ENCODE results near the gene TAF1L.
A peak's percentile ranks its signal among the peaks of the same experiment; 100 is the strongest.
"Not testable (repeated sequence)": the region's sequence is repeated elsewhere in the genome, so short reads cannot be mapped to it uniquely, and the experiment has no call there.

Gene TAF1L, protein sequence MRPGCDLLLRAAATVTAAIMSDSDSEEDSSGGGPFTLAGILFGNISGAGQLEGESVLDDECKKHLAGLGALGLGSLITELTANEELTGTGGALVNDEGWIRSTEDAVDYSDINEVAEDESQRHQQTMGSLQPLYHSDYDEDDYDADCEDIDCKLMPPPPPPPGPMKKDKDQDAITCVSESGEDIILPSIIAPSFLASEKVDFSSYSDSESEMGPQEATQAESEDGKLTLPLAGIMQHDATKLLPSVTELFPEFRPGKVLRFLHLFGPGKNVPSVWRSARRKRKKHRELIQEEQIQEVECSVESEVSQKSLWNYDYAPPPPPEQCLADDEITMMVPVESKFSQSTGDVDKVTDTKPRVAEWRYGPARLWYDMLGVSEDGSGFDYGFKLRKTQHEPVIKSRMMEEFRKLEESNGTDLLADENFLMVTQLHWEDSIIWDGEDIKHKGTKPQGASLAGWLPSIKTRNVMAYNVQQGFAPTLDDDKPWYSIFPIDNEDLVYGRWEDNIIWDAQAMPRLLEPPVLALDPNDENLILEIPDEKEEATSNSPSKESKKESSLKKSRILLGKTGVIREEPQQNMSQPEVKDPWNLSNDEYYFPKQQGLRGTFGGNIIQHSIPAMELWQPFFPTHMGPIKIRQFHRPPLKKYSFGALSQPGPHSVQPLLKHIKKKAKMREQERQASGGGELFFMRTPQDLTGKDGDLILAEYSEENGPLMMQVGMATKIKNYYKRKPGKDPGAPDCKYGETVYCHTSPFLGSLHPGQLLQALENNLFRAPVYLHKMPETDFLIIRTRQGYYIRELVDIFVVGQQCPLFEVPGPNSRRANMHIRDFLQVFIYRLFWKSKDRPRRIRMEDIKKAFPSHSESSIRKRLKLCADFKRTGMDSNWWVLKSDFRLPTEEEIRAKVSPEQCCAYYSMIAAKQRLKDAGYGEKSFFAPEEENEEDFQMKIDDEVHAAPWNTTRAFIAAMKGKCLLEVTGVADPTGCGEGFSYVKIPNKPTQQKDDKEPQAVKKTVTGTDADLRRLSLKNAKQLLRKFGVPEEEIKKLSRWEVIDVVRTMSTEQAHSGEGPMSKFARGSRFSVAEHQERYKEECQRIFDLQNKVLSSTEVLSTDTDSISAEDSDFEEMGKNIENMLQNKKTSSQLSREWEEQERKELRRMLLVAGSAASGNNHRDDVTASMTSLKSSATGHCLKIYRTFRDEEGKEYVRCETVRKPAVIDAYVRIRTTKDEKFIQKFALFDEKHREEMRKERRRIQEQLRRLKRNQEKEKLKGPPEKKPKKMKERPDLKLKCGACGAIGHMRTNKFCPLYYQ (N-terminal part only)

GRCh38 chr9:32635362-32635761, at the start of gene TAF1L:
TSS of gene TAF1L (minus strand) at chr9:32635669. CDS start at chr9:32635579, 90 bp downstream.
- no peak for DNase-seq (ENCODE audit: low read depth)

GRCh38 chr9:32681751-32682150, 46.3 kb upstream of the TAF1L start:
- DNase-seq (ENCODE audit: low read depth), result no peak

DNA sequence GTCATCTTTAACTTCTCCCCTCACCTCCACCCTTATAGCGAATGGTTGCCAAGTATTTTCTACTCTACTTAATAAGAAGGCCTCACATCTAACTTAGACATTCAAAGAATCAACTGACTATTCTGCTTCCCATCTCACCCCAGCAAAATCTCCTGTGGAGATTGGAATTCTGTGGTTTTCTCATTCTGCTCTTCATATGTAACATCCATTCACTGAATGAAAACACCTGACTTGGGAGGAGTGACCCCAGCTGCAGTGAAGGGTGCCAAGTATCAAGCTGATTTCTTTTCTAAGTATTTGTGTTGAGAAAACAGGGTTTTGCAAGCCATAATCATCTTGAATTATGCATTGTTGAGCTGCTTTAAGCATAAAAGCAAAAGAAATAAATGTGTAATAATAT, 42.5 kb upstream of the TAF1L start:
- DNase-seq (ENCODE audit: low read depth), result no peak

GRCh38 chr9:32672469-32672868, 37.0 kb upstream of the TAF1L start:
- DNase-seq (ENCODE audit: low read depth), result peak; percentile 91

GRCh38 chr9:32671333-32671732, 35.9 kb upstream of the TAF1L start:
- no peak for DNase-seq (ENCODE audit: low read depth)

DNA sequence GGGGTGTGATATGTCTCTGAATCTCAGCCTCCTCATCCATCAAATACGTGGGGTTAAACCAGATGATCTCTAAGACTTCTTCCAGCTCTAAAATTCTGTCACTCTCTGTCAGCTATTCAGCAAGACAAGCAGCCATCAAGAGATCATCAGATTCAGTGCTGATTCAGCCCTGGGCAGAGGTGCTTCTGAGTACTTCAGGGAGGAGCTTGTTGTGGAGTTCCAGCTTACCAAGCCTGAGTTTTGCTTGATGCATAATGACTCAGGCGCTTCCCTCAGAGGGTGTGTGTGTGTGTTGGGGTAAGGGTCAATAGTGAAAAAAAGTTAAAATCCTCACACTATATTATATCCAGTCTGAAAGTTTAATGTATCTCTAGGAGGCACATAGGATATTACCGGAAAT, 29.6 kb upstream of the TAF1L start:
- DNase-seq (ENCODE audit: low read depth), result peak; percentile 34

GRCh38 chr9:32663741-32664140, 28.3 kb upstream of the TAF1L start:
- DNase-seq (ENCODE audit: low read depth), result no peak

DNA sequence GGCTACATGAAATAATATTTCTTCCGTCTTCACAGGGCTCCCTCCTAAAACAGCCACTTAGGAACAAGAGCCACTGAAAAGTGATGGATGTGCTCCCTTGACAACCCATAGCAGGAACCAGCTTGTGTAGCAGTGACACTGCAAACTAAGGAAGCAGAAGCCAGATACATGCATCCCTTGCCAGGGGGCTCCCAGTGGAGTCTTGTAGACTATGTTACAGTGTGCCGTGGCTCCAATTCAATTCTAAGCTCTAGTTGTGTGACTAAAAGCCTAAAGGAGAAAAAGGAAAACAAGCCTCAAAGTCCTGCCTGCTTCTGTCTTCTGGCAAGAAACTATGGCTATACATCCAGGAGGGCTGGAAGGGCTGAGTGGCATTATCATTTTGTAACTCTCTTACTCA, 12.2 kb upstream of the TAF1L start:
- no peak for DNase-seq (ENCODE audit: low read depth)

GRCh38 chr9:32644698-32645097, 9.2 kb upstream of the TAF1L start:
- peak; percentile 87 for DNase-seq (ENCODE audit: low read depth)

DNA sequence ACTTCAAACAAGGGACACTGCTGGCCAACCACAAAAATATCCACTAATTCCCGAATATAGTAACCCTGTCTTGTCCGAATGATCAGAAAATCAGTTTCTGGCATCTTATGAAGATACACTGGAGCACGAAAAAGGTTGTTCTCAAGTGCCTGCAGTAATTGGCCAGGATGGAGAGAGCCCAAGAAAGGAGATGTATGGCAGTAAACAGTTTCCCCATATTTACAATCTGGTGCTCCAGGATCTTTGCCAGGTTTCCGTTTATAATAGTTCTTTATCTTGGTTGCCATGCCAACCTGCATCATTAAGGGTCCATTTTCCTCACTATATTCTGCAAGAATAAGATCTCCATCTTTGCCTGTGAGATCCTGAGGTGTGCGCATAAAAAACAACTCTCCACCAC, 2.3 kb downstream of the TAF1L start:
- not testable (repeated sequence) for DNase-seq (ENCODE audit: low read depth)

DNA sequence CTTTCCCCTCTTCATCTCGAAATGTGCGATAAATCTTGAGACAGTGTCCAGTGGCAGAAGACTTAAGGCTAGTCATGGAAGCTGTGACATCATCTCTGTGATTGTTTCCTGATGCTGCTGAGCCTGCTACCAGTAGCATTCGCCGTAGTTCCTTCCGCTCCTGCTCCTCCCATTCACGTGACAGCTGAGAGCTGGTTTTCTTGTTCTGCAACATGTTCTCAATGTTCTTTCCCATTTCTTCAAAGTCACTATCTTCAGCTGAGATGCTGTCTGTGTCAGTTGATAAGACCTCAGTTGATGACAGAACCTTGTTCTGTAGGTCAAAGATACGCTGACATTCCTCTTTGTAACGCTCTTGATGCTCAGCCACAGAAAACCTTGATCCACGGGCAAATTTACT, 3.5 kb downstream of the TAF1L start:
- no peak for DNase-seq (ENCODE audit: low read depth)

GRCh38 chr9:32627394-32627954, 8.0 kb downstream of the TAF1L start:
- DNase-seq (ENCODE audit: low read depth), result no peak

DNA sequence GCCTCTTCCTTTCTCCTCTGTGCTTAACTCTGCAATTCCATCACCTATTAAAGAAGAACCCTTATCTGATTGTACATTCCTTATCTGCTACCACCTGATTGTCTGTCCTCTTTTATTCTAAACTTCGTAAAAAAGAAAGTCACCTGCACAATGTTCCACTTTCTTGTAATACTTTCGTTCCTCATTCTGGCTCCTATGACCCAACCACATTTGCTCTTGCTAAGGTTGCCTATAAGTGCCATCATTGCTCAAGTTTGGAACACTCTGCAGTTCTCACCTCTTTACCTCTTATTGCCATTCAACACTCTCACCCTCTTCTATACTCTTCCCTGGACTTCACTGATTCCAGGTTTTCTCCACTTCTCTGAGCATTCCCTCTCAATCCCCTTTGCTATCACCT, 10.1 kb downstream of the TAF1L start:
- DNase-seq (ENCODE audit: low read depth), result no peak

- no peak for DNase-seq (ENCODE audit: low read depth)
Observed at GRCh38 chr9:32622948-32623347, 12.5 kb downstream of the TAF1L start.

DNA sequence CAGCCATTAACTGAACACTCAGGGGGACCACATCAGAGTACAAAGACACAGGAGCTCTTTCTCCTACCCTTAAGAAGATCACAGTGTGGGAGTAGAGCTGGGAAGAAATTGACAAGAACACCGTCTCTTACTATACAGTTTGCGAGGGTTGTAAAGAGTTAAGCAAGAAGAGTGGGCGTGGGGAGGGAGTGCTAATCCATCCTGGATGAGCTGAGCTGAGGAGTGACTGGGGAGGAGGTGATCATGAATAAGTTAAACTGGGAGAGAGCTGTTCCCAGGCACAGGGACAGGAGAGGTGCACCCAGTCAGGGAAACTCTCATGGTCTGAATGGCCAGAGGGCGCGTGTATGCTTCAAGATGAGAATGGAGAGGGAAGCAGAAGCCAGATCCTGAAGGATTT, 17.2 kb downstream of the TAF1L start:
- DNase-seq (ENCODE audit: low read depth), result no peak

DNA sequence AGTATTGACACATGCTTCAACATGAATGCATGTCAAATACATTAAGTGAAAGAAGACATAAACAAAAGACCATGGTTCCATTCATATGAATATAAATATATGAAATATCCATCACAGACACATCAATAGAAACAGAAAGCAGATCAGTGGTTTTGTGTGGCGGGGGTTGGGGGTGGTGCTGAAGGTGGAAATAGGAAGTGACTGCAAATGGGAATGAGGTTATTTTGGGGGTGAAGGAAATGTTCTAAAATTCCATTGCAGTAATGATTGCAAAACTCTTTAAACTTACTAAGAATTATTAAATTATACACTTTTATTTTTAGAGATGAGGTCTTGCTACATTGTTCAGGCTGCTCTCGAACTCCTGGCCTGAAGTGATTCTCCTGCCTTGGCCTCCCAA, 28.7 kb downstream of the TAF1L start:
- DNase-seq (ENCODE audit: low read depth), result no peak

DNA sequence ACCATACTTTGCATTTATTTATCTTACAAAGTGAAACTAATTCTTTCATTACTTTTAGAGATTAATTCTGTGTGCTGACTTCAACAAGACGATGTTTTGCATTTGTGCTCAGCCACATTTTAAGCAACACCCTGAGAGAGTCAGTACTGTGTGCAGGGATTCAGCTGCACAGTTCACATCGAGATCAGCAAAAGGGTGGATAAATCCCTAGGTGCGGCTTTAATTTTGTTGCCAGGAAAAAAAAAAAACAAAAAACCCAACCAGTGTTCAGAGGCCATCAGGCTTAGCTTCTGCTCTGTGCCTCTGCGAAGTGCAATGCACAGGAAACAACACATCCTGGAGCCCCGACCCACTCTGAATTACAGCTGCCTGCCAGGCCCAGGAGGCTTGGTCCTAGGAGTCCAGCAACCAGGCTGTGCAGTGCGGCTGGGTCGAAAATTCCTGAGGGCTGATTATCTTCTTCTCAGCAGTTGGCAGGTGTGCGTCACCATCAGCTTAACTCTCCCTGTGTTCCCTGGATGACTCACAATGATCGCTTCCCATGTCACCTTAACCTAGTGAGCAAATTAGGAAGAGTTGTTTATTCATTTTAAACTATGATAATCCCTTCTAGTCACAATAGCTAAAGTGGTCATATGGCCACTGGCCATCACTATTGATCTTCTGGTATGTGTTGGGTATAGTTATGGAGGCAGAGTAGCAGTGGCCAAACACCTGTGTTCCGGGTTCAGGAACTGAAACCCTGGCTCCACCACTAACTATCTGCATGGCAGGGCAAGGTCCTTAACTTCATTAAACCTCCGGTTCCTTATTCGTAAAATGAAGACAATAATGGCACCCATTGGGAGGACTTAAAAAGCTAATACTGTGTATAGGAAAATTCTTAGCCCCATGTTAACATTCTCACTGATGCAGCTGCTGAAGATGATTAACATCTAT, 31.3 kb downstream of the TAF1L start:
- no peak for DNase-seq (ENCODE audit: low read depth)

DNA sequence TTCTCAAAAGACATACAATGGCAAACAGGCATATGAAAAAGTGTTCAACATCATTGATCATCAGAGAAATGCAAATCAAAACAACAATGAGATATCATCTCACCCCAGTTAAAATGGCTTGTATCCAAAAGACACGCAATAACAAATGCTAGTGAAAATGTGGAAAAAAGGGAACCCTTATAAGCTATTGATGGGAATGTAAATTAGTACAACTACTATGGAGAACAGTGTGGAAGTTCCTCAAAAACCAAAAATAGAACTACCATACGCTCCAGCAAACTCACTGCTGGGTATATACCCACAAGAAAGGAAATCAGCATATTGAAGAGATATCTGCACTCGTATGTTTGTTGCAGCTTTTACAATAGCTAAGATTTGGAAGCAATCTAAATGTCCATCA, 36.4 kb downstream of the TAF1L start:
- not testable (repeated sequence) for DNase-seq (ENCODE audit: low read depth)

- no peak for DNase-seq (ENCODE audit: low read depth)
Observed at GRCh38 chr9:32596936-32597335, 38.5 kb downstream of the TAF1L start.

- no peak for DNase-seq (ENCODE audit: low read depth)
Observed at GRCh38 chr9:32596096-32596865, 39.2 kb downstream of the TAF1L start.

All from EH (cell line).